Mammary epithelial cell (primary cell): ENCODE results near the gene BICRAL.

Source experiments
- EZH2 ChIP-seq: IDR thresholded peaks from 2 replicates; pipeline ENCODE4 v1.6.1; 2012; ENCODE audit warnings: low read length, inconsistent platforms, borderline replicate concordance
- TF ChIP-seq, protein P1 (sequence below), 2 donors: IDR thresholded peaks in 1 of 2; conservative IDR thresholded peaks in 1 of 2; 2 replicates each; pipeline ENCODE4 v1.5.1; 2011 to 2012; ENCODE audit warnings: inconsistent platforms in 2 of 2, low read length in 2 of 2, mild to moderate bottlenecking in 2 of 2, control low read depth in 1 of 2, low read depth in 1 of 2; ENCODE audit not compliant: insufficient read depth in 1 of 2; ENCODE audit errors: extremely low read depth in 1 of 2

DNA sequence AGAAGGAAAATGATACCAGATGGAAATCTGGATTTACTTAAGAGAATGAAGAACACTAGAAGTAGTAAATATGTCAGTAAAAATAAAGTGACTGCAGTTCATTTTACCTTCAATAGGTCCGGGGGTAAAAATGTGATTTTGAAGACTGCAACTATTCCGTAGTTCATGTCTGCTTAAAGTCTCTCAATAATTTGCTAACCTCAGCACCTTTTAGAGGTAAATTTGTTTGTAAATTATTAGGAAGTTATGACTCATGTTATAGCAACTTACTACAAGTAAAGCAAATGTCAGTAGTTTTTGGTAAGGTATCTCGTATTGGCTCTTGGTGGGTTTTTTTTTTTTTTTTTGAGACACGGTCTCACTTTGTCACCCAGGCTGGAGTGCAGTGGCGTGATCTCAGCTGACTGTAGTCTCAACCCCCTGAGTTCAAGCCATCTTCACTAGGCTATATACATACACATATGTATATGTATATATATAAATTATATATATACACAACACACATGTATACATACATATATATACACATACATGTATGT lies 32.1 kb downstream of the BICRAL start:
- no peak for TF ChIP-seq EZH2
- TF ChIP-seq, protein P1, sequence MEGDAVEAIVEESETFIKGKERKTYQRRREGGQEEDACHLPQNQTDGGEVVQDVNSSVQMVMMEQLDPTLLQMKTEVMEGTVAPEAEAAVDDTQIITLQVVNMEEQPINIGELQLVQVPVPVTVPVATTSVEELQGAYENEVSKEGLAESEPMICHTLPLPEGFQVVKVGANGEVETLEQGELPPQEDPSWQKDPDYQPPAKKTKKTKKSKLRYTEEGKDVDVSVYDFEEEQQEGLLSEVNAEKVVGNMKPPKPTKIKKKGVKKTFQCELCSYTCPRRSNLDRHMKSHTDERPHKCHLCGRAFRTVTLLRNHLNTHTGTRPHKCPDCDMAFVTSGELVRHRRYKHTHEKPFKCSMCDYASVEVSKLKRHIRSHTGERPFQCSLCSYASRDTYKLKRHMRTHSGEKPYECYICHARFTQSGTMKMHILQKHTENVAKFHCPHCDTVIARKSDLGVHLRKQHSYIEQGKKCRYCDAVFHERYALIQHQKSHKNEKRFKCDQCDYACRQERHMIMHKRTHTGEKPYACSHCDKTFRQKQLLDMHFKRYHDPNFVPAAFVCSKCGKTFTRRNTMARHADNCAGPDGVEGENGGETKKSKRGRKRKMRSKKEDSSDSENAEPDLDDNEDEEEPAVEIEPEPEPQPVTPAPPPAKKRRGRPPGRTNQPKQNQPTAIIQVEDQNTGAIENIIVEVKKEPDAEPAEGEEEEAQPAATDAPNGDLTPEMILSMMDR (conservative IDR thresholded peaks at IDR 0.05 in 1 of 2, IDR thresholded peaks at IDR 0.05 in 1 of 2; ENCODE audit: extremely low read depth in 1 of 2, insufficient read depth in 1 of 2, low read depth in 1 of 2, low read length in 2 of 2) = no peak
